Measurements from ENCODE around the gene CITED2. TPM values are rescaled to one million over a fixed set of nuclear protein-coding genes. Genes with fewer than 3 reads are reported as not detected.

The CITED2 gene
- total RNA-seq, 2 donors from 2014 or later, result 119 to 208 TPM

DNA sequence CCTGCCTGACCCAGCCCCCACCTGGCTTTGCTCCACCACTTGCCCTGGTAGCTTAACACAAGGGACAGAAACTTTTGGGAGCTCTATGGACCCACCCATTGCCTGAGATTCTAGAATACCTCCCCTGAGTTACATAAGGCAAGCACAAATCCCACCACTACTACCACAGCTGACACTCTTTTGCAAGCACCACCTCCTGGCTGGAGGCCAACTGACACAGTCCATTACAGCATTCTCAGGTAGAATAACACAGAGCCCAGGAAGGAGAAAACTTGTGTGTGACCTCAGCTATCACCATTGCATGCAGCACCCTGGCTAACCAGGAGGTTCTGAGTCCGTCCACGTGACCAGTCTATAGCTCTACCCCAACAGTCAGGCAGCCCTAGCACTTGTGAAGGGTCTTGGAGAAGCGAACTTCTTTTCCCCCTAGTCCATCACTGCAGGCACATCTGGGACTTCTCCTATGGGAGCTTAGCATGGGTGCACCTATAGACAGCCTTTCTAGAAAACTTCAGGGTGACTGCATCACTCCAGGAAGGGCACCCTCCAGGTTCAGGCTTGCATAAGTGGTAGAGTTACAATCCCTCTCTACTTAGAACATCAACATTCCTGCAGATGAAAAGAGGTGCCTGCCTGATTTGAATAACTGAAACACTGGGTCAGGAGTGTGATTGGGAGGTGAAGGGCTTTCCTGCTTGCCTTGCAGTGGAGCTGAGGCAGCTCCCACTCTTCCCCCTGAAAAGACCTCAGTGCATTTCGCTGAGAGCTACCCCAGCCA lies 30.1 kb downstream of the CITED2 start:
- DNase-seq (ENCODE audit: low spot score), result no peak
- Histone ChIP-seq H3K27ac (no peak overlapping the region), H3K4me1 (no peaks in the 10 kb centered on the region), H3K4me3 (no peak overlapping the region), H3K9me3 (no peaks in the 10 kb centered on the region), H3K27me3 (no peaks in the 10 kb centered on the region), H3K36me3 (no peaks in the 10 kb centered on the region)
- no peak for TF ChIP-seq CTCF (IDR thresholded peaks at IDR 0.05)

GRCh38 chr6:139343052-139343750 lies 31.2 kb downstream of the CITED2 start:
- H3K4me3 ChIP-seq, result no peak overlapping the region
- TF ChIP-seq CTCF (IDR thresholded peaks at IDR 0.05), result no peak
- H3K27ac ChIP-seq, result no peak overlapping the region
- H3K36me3 ChIP-seq, result no peaks in the 10 kb centered on the region
- H3K9me3 ChIP-seq, result no peaks in the 10 kb centered on the region
- no peaks in the 10 kb centered on the region for H3K27me3 ChIP-seq
- no peaks in the 10 kb centered on the region for H3K4me1 ChIP-seq
- DNase-seq (ENCODE audit: low spot score), result no peak

- no peak for DNase-seq (ENCODE audit: low spot score)
- Histone ChIP-seq H3K4me1 (peaks cover 0 to 9% of the 10 kb centered on the region in 2 donors), H3K4me3 (no peak overlapping the region), H3K27me3 (no peaks in the 10 kb centered on the region), H3K36me3 (no peaks in the 10 kb centered on the region), H3K9me3 (no peaks in the 10 kb centered on the region), H3K27ac (no peak overlapping the region)
- TF ChIP-seq CTCF (IDR thresholded peaks at IDR 0.05), result no peak
Measured at GRCh38 chr6:139341060-139341459, 33.4 kb downstream of the CITED2 start.

- H3K36me3 ChIP-seq, result no peaks in the 10 kb centered on the region
- peaks cover 0 to 13% of the 10 kb centered on the region in 2 donors for H3K4me1 ChIP-seq
- no peak for TF ChIP-seq CTCF (IDR thresholded peaks at IDR 0.05)
- no peaks in the 10 kb centered on the region for H3K27me3 ChIP-seq
- no peaks in the 10 kb centered on the region for H3K9me3 ChIP-seq
- no peak overlapping the region for H3K4me3 ChIP-seq
- peak overlapping the region in 1 of 2 donors; percentile 45 for H3K27ac ChIP-seq
- no peak for DNase-seq (ENCODE audit: low spot score)
Measured at GRCh38 chr6:139338795-139339194, 35.7 kb downstream of the CITED2 start.

- no peaks in the 10 kb centered on the region for H3K27me3 ChIP-seq
- no peak overlapping the region for H3K4me3 ChIP-seq
- H3K27ac ChIP-seq, result no peak overlapping the region
- DNase-seq (ENCODE audit: low spot score), result no peak
- no peaks in the 10 kb centered on the region for H3K9me3 ChIP-seq
- H3K36me3 ChIP-seq, result no peaks in the 10 kb centered on the region
- peaks cover 0 to 13% of the 10 kb centered on the region in 2 donors for H3K4me1 ChIP-seq
- no peak for TF ChIP-seq CTCF (IDR thresholded peaks at IDR 0.05)
Measured at GRCh38 chr6:139337830-139338229, 36.6 kb downstream of the CITED2 start.

Data from right atrium auricular region (tissue), 2 donors.